ENCODE measurements around the gene ENO4. TPM values are rescaled to one million over a fixed set of nuclear protein-coding genes. Genes with fewer than 3 reads are reported as not detected.

Gene ENO4
- total RNA-seq, 2 donors from 2014 or later: not detected

DNA sequence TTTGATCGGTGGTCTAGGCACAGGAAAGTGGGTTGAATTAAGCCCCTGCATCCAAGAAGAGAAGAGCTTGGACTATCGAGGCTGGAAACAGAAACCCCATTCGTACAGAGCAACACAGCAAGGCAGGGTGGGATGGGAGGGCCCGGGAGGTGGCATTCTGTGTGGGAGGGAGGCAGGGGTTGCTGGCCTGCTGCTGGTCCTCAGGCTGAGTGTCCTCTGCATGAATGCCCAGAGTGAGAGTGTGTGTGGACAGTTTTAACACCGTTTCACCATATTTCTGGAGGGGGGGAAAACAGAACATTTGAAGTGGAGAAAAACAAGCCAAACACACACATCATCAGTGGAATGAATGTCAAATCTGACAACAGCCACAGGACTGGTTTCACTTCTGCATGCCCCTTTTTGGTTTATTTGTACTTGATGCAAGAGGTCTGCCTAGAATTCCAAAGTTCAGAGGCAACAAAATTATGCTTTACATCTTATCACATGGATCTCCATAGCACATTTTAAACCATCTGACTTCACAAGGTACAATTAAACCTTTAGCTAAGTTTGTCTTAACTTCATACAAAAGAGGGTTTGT is 11.1 kb upstream of the ENO4 start:
- no peaks in the 10 kb centered on the region for H3K27me3 ChIP-seq
- no peaks in the 10 kb centered on the region for H3K4me1 ChIP-seq
- TF ChIP-seq, protein P1, sequence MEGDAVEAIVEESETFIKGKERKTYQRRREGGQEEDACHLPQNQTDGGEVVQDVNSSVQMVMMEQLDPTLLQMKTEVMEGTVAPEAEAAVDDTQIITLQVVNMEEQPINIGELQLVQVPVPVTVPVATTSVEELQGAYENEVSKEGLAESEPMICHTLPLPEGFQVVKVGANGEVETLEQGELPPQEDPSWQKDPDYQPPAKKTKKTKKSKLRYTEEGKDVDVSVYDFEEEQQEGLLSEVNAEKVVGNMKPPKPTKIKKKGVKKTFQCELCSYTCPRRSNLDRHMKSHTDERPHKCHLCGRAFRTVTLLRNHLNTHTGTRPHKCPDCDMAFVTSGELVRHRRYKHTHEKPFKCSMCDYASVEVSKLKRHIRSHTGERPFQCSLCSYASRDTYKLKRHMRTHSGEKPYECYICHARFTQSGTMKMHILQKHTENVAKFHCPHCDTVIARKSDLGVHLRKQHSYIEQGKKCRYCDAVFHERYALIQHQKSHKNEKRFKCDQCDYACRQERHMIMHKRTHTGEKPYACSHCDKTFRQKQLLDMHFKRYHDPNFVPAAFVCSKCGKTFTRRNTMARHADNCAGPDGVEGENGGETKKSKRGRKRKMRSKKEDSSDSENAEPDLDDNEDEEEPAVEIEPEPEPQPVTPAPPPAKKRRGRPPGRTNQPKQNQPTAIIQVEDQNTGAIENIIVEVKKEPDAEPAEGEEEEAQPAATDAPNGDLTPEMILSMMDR (IDR thresholded peaks at IDR 0.05): no peak
- no peaks in the 10 kb centered on the region for H3K9me3 ChIP-seq
- no peak for DNase-seq
- no peaks in the 10 kb centered on the region for H3K36me3 ChIP-seq
- no peak overlapping the region for H3K9ac ChIP-seq (ENCODE audit: low read depth in 2 of 2, low read length in 2 of 2)
- no peak overlapping the region for H3K4me3 ChIP-seq
- H3K27ac ChIP-seq: no peak overlapping the region
- intact Hi-C loops (cut with DNase I): no loop called here

DNA sequence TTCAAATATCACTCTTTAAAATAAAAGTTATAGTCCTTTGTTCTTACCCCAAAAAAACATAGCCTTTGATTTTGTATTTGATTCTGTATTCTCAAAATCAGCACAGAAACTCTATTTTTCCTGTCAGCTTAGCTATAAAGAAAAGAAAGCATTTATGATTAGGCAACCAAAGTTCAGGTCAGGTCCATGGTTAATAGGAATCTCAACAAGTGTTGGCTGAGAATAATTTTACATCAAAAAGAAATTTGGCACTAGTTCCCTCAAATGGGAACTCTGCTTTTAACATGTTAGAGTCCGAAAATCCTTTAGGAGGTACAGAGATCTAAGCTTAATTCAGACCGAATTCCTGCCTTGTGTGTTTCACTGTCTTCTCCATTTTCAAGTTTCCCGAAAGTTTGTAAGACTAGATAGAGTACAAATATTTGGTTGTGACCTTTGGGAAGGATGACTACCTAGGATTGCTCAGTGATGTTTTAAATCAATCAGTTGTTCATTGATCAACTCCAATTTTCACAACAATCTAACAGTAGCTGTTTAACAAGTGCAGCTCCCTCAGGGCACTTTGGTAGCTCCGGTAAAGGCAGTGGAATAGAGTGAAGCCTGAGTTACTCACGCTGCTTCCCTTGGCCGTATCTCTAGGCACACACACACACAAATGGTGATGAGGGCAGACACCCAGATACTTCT is 8.8 kb upstream of the ENO4 start:
- intact Hi-C loops (cut with DNase I): no loop called here

DNA sequence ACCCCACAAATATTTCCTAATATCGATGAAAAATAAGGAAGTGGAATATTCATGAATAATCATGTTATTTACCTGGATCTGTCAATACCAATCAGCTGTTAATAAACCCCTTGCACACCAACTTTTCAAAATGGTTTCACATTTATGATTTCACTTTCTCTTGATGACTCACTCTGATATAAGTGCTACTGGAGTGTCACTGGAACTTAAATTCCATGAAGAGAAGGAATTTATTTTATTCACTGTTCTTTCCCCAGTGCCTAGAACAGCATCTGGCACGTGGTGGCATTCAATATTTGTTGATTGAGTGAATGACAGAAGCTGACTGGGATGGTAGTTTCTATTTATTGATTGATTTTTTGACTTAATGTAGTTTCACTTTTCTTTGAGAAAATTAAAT is 3.5 kb upstream of the ENO4 start:
- DNase-seq: no peak
- TF ChIP-seq, protein P1 (IDR thresholded peaks at IDR 0.05): no peak
- intact Hi-C loops (cut with DNase I): no loop called here

More for the DNA sequence above, 8.8 kb upstream of the ENO4 start:
- TF ChIP-seq, protein P1 (IDR thresholded peaks at IDR 0.05): no peak
- Histone ChIP-seq H3K27ac (no peak overlapping the region), H3K9ac (ENCODE audit: low read depth in 2 of 2, low read length in 2 of 2) (no peak overlapping the region), H3K36me3 (no peaks in the 10 kb centered on the region), H3K4me1 (no peaks in the 10 kb centered on the region), H3K27me3 (no peaks in the 10 kb centered on the region), H3K4me3 (no peak overlapping the region), H3K9me3 (no peaks in the 10 kb centered on the region)
- no peak for DNase-seq

DNA sequence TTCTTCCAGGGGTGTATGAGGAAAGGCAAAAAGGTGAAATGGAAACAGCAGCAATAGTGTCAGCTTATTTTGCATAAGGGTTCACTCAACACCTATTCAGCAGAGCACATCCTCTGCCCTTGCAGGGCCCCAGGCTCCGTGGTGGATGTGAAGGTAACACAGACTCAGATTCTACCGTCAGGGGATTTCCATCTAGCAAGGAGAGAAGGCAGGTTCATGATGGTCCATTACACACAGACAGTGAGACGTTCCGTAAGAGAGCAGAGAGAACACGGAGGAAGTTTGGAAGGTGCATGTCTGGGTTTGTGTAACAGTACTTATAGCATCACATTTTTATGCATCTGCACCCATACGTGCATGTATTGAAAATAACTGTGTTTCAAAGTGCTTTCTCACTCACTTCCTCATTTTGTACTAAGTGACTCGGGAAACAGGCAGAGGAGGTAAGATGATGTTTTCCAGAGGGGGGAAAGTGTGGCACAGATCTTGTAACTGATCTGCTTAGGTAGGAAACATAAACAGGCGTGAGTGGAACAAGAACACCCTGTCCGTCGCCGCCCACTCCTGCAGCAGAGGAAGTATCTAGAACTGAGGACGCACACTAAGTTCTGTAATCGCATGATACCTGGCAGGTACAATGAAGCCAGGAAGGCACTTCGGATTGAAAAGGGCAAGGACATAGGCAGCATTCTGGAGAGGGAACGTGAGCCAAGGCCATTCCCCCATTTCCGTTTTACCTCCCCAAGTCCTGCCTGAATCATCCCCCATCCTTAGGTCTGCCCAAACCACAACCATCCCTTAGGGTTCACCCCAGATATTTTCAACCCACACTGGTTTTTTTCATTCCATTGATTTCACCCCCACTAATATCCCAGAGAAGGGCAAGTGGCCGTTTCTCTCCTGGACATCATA is 1.0 kb upstream of the ENO4 start:
- peak overlapping the region; percentile 47 to 80 for H3K9ac ChIP-seq (ENCODE audit: low read depth in 2 of 2, low read length in 2 of 2)
- H3K27me3 ChIP-seq: no peaks in the 10 kb centered on the region
- H3K36me3 ChIP-seq: no peaks in the 10 kb centered on the region
- H3K4me3 ChIP-seq: peak overlapping the region; percentile 66
- H3K9me3 ChIP-seq: no peaks in the 10 kb centered on the region
- intact Hi-C loops (cut with DNase I): no loop called here
- no peak for DNase-seq
- TF ChIP-seq, protein P1 (IDR thresholded peaks at IDR 0.05): no peak
- no peak overlapping the region for H3K27ac ChIP-seq
- H3K4me1 ChIP-seq: no peaks in the 10 kb centered on the region

More for the DNA sequence above, 3.5 kb upstream of the ENO4 start:
- Histone ChIP-seq H3K36me3 (no peaks in the 10 kb centered on the region), H3K27me3 (no peaks in the 10 kb centered on the region), H3K27ac (no peak overlapping the region), H3K4me3 (no peak overlapping the region), H3K4me1 (no peaks in the 10 kb centered on the region), H3K9me3 (no peaks in the 10 kb centered on the region), H3K9ac (ENCODE audit: low read depth in 2 of 2, low read length in 2 of 2) (no peak overlapping the region)

DNA sequence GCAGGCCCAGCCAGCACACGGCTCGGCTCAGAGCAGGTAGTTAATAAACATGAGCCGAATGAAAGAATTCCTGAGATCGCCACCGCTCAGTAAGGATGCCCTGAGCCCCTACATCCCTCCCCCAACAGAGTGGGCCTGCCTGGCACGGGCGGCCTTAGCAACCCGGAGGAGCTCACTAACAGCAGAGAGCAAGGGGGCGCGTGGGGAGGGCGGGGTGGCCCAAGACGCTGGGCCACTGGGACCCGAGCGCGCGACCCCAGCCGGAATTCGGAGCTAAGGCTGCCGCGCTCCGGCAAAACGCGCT is 403 bp upstream of the ENO4 start:
- peak overlapping the region; percentile 47 to 80 for H3K9ac ChIP-seq (ENCODE audit: low read depth in 2 of 2, low read length in 2 of 2)
- DNase-seq: no peak
- peak overlapping the region; percentile 66 for H3K4me3 ChIP-seq
- no peaks in the 10 kb centered on the region for H3K9me3 ChIP-seq
- no peaks in the 10 kb centered on the region for H3K4me1 ChIP-seq
- H3K27me3 ChIP-seq: no peaks in the 10 kb centered on the region
- peak overlapping the region; percentile 28 for H3K27ac ChIP-seq
- H3K36me3 ChIP-seq: no peaks in the 10 kb centered on the region
- intact Hi-C loops (cut with DNase I): no loop called here
- TF ChIP-seq, protein P1 (IDR thresholded peaks at IDR 0.05): no peak

Measured in colonic mucosa (tissue), 4 donors.